ENCODE results near the gene MAP2K3.

MAP2K3 gene

GRCh38 chr17:21354796-21355385 lies 70.4 kb downstream of the MAP2K3 start:
- DNase-seq = no peak

- DNase-seq = no peak
These were observed 71.1 kb downstream of the MAP2K3 start for GRCh38 chr17:21355586-21355985.

- DNase-seq = no peak
These were observed 72.1 kb downstream of the MAP2K3 start for GRCh38 chr17:21356537-21357127.

GRCh38 chr17:21357281-21357680 lies 72.8 kb downstream of the MAP2K3 start:
- no peak for DNase-seq

- no peak for DNase-seq
These were observed 73.5 kb downstream of the MAP2K3 start for GRCh38 chr17:21357696-21358656.

GRCh38 chr17:21358682-21359482 lies 74.4 kb downstream of the MAP2K3 start:
- no peak for DNase-seq

- DNase-seq = no peak
These were observed 75.0 kb downstream of the MAP2K3 start for GRCh38 chr17:21359483-21359840.

GRCh38 chr17:21360048-21360447 lies 75.5 kb downstream of the MAP2K3 start:
- no peak for DNase-seq

GRCh38 chr17:21361020-21361809 lies 76.7 kb downstream of the MAP2K3 start:
- DNase-seq = no peak

- no peak for DNase-seq
These were observed 77.9 kb downstream of the MAP2K3 start for GRCh38 chr17:21362331-21362931.

- no peak for DNase-seq
These were observed 79.5 kb downstream of the MAP2K3 start for GRCh38 chr17:21363776-21364642.
